Peyer's patch (tissue), 4 donors: Measurements from ENCODE around the gene PLG. TPM values are rescaled to one million over a fixed set of nuclear protein-coding genes. Genes with fewer than 3 reads are reported as not detected.

ENCODE experiments used
- DNase-seq, 3 donors: peaks; one replicate each; pipeline ENCODE4 v3.0.0-alpha.2; 2017 to 2019
- H3K27ac ChIP-seq, 4 donors: fragments of 200-600 bp; sonication (generic); one replicate each; pipeline ENCODE4 v1.5.1; 2016 to 2019
- H3K27me3 ChIP-seq, 2 donors: fragments of 200-600 bp; sonication (generic); one replicate each; pipeline ENCODE4 v1.5.1; 2019
- H3K36me3 ChIP-seq, 3 donors: fragments of 200-600 bp; sonication (generic); one replicate each; pipeline ENCODE4 v1.5.1; 2016 to 2019
- H3K4me1 ChIP-seq, 4 donors: fragments of 200-600 bp; sonication (generic); one replicate each; pipeline ENCODE4 v1.5.1; 2016 to 2019
- H3K4me3 ChIP-seq, 4 donors: fragments of 200-600 bp; sonication (generic); 1 replicate in 3 of 4; 2 replicates in 1 of 4; pipeline ENCODE4 v1.5.1; 2016 to 2019; ENCODE audit warnings: mild to moderate bottlenecking in 1 of 4
- H3K9me3 ChIP-seq, 4 donors: fragments of 200-600 bp; sonication (generic); one replicate each; pipeline ENCODE4 v1.5.1; 2016 to 2019; ENCODE audit warnings: mild to moderate bottlenecking in 1 of 4
- POLR2A ChIP-seq, 2 donors: fragments of 450-650 bp; IDR thresholded peaks; one replicate each; pipeline ENCODE4 v1.5.1; 2017; ENCODE audit warnings: antibody characterized with exemption in 2 of 2, mild to moderate bottlenecking in 2 of 2, moderate library complexity in 2 of 2
- total RNA-seq, 4 donors: library from RNA; depleted of rRNA; stranded (reverse); fragments of >200 nt; gene quantifications; one replicate each; pipeline ENCODE4 v1.1.0, GENCODE V29; 2016
- TF ChIP-seq, protein P1 (sequence below), 6 experiments: fragments of 450-650 bp in 4 of 6; fragments of 200-600 bp in 2 of 6; sonication (generic) in 1 of 6; IDR thresholded peaks; one replicate each; pipeline ENCODE4 v1.5.1; 2017 to 2019; ENCODE audit warnings: antibody characterized with exemption in 6 of 6, mild to moderate bottlenecking in 3 of 6, moderate library complexity in 1 of 6

The PLG gene
- total RNA-seq, 4 donors from 2014 or later: not detected

- Histone ChIP-seq H3K27me3 (no peaks in the 10 kb centered on the region), H3K27ac (no peak overlapping the region), H3K4me3 (no peak overlapping the region), H3K36me3 (no peaks in the 10 kb centered on the region), H3K9me3 (no peaks in the 10 kb centered on the region), H3K4me1 (no peaks in the 10 kb centered on the region)
- no peak for DNase-seq
- TF ChIP-seq POLR2A (IDR thresholded peaks at IDR 0.05): no peak
- TF ChIP-seq, protein P1, sequence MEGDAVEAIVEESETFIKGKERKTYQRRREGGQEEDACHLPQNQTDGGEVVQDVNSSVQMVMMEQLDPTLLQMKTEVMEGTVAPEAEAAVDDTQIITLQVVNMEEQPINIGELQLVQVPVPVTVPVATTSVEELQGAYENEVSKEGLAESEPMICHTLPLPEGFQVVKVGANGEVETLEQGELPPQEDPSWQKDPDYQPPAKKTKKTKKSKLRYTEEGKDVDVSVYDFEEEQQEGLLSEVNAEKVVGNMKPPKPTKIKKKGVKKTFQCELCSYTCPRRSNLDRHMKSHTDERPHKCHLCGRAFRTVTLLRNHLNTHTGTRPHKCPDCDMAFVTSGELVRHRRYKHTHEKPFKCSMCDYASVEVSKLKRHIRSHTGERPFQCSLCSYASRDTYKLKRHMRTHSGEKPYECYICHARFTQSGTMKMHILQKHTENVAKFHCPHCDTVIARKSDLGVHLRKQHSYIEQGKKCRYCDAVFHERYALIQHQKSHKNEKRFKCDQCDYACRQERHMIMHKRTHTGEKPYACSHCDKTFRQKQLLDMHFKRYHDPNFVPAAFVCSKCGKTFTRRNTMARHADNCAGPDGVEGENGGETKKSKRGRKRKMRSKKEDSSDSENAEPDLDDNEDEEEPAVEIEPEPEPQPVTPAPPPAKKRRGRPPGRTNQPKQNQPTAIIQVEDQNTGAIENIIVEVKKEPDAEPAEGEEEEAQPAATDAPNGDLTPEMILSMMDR (IDR thresholded peaks at IDR 0.05): no peak
Observed at GRCh38 chr6:160790028-160790792, 88.2 kb downstream of the PLG start.

GRCh38 chr6:160791459-160791858 is 89.4 kb downstream of the PLG start:
- Histone ChIP-seq H3K36me3 (no peaks in the 10 kb centered on the region), H3K27ac (no peak overlapping the region), H3K4me3 (no peak overlapping the region), H3K9me3 (no peaks in the 10 kb centered on the region), H3K27me3 (no peaks in the 10 kb centered on the region), H3K4me1 (no peaks in the 10 kb centered on the region)
- no peak for DNase-seq
- TF ChIP-seq POLR2A (IDR thresholded peaks at IDR 0.05): no peak
- TF ChIP-seq, protein P1 (IDR thresholded peaks at IDR 0.05): no peak

GRCh38 chr6:160791981-160792418 is 90.0 kb downstream of the PLG start:
- H3K4me3 ChIP-seq: no peak overlapping the region
- H3K4me1 ChIP-seq: no peaks in the 10 kb centered on the region
- no peaks in the 10 kb centered on the region for H3K27me3 ChIP-seq
- no peaks in the 10 kb centered on the region for H3K9me3 ChIP-seq
- DNase-seq: no peak
- TF ChIP-seq, protein P1 (IDR thresholded peaks at IDR 0.05): no peak
- TF ChIP-seq POLR2A (IDR thresholded peaks at IDR 0.05): no peak
- no peak overlapping the region for H3K27ac ChIP-seq
- no peaks in the 10 kb centered on the region for H3K36me3 ChIP-seq

DNA sequence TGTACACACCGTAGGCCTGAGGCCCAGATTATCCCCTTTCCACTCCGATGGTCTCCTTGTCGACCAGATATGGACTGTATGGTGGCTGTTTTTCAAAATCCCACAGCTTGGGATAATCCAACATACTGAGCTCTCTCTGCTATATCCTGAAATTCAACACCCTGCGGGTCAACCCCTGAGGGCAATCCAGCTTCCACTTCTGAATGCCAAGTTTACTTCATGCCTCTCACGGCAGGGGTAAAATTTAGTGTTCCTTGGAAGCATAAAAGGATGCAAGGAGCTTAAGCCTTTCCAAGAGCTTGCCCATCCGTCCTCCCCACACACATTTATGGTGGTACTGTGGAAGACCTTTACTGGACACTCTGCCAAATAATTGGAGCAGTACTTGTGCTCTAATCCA is 90.7 kb downstream of the PLG start:
- Histone ChIP-seq H3K36me3 (no peaks in the 10 kb centered on the region), H3K27me3 (no peaks in the 10 kb centered on the region), H3K4me1 (no peaks in the 10 kb centered on the region), H3K27ac (no peak overlapping the region), H3K9me3 (no peaks in the 10 kb centered on the region), H3K4me3 (no peak overlapping the region)
- no peak for DNase-seq
- TF ChIP-seq POLR2A (IDR thresholded peaks at IDR 0.05): no peak
- TF ChIP-seq, protein P1 (IDR thresholded peaks at IDR 0.05): no peak

- Histone ChIP-seq H3K9me3 (peaks cover 0 to 1% (median 0%) of the 10 kb centered on the region in 4 donors), H3K4me1 (no peaks in the 10 kb centered on the region), H3K36me3 (no peaks in the 10 kb centered on the region), H3K27me3 (no peaks in the 10 kb centered on the region), H3K27ac (no peak overlapping the region), H3K4me3 (no peak overlapping the region)
- DNase-seq: no peak
- no peak for TF ChIP-seq POLR2A (IDR thresholded peaks at IDR 0.05)
- TF ChIP-seq, protein P1 (IDR thresholded peaks at IDR 0.05): no peak
Observed at GRCh38 chr6:160793652-160794051, 91.6 kb downstream of the PLG start.
